Measurements from ENCODE around the gene BNIP5.

BNIP5 gene

GRCh38 chr6:36378243-36378920 is 41.7 kb upstream of the BNIP5 start:
- Histone ChIP-seq H4K20me1 (ENCODE audit: insufficient read depth, low read length) (no peaks in the 10 kb centered on the region), H3K27me3 (ENCODE audit: insufficient read depth, low read length, poor library complexity) (peaks cover 19% of the 10 kb centered on the region), H3K9ac (ENCODE audit: low read depth, low read length) (no peak overlapping the region), H3K4me1 (ENCODE audit: insufficient read depth, low read length) (no peaks in the 10 kb centered on the region), H3K4me3 (ENCODE audit: low read depth in 1 of 2, low read length in 2 of 2) (no peak overlapping the region), H3K79me2 (ENCODE audit: insufficient read depth, low read length) (no peaks in the 10 kb centered on the region), H3K9me3 (ENCODE audit: insufficient read depth, low read length, severe bottlenecking) (no peaks in the 10 kb centered on the region), H2AFZ (ENCODE audit: low read depth, low read length) (no peak overlapping the region), H3K36me3 (ENCODE audit: insufficient read depth, low read length) (no peaks in the 10 kb centered on the region), H3K4me2 (ENCODE audit: insufficient read depth, low read length) (no peak overlapping the region), H3K27ac (ENCODE audit: low read length) (no peak overlapping the region)
- ATAC-seq (ENCODE audit: insufficient read depth, low read depth) (no peak), DNase-seq (no peak)
- TF ChIP-seq CTCF (IDR thresholded peaks at IDR 0.05; ENCODE audit: borderline replicate concordance, extremely low read depth, low read length, poor library complexity, severe bottlenecking) (no peak), EZH2 (IDR thresholded peaks at IDR 0.05; ENCODE audit: borderline replicate concordance, low read depth, low read length, severe bottlenecking) (no peak)

- H3K4me3 ChIP-seq (ENCODE audit: low read depth in 1 of 2, low read length in 2 of 2), result no peak overlapping the region
- H3K27ac ChIP-seq (ENCODE audit: low read length), result no peak overlapping the region
- DNase-seq, result no peak
- H3K79me2 ChIP-seq (ENCODE audit: insufficient read depth, low read length), result no peaks in the 10 kb centered on the region
- no peak for ATAC-seq (ENCODE audit: insufficient read depth, low read depth)
- no peak for TF ChIP-seq CTCF (IDR thresholded peaks at IDR 0.05; ENCODE audit: borderline replicate concordance, extremely low read depth, low read length, poor library complexity, severe bottlenecking)
- no peak for TF ChIP-seq EZH2 (IDR thresholded peaks at IDR 0.05; ENCODE audit: borderline replicate concordance, low read depth, low read length, severe bottlenecking)
- no peaks in the 10 kb centered on the region for H3K9me3 ChIP-seq (ENCODE audit: insufficient read depth, low read length, severe bottlenecking)
- no peak overlapping the region for H2AFZ ChIP-seq (ENCODE audit: low read depth, low read length)
- no peaks in the 10 kb centered on the region for H3K4me1 ChIP-seq (ENCODE audit: insufficient read depth, low read length)
- H4K20me1 ChIP-seq (ENCODE audit: insufficient read depth, low read length), result no peaks in the 10 kb centered on the region
- H3K4me2 ChIP-seq (ENCODE audit: insufficient read depth, low read length), result no peak overlapping the region
- H3K27me3 ChIP-seq (ENCODE audit: insufficient read depth, low read length, poor library complexity), result peaks cover 17% of the 10 kb centered on the region
- H3K36me3 ChIP-seq (ENCODE audit: insufficient read depth, low read length), result no peaks in the 10 kb centered on the region
- H3K9ac ChIP-seq (ENCODE audit: low read depth, low read length), result no peak overlapping the region
Measured at GRCh38 chr6:36377594-36377993, 40.9 kb upstream of the BNIP5 start.

- no peaks in the 10 kb centered on the region for H3K79me2 ChIP-seq (ENCODE audit: insufficient read depth, low read length)
- H4K20me1 ChIP-seq (ENCODE audit: insufficient read depth, low read length), result no peaks in the 10 kb centered on the region
- TF ChIP-seq EZH2 (IDR thresholded peaks at IDR 0.05; ENCODE audit: borderline replicate concordance, low read depth, low read length, severe bottlenecking), result no peak
- no peak for TF ChIP-seq CTCF (IDR thresholded peaks at IDR 0.05; ENCODE audit: borderline replicate concordance, extremely low read depth, low read length, poor library complexity, severe bottlenecking)
- no peaks in the 10 kb centered on the region for H3K36me3 ChIP-seq (ENCODE audit: insufficient read depth, low read length)
- no peak overlapping the region for H3K27ac ChIP-seq (ENCODE audit: low read length)
- H2AFZ ChIP-seq (ENCODE audit: low read depth, low read length), result no peak overlapping the region
- H3K4me2 ChIP-seq (ENCODE audit: insufficient read depth, low read length), result no peak overlapping the region
- ATAC-seq (ENCODE audit: insufficient read depth, low read depth) (no peak), DNase-seq (no peak)
- H3K9me3 ChIP-seq (ENCODE audit: insufficient read depth, low read length, severe bottlenecking), result no peaks in the 10 kb centered on the region
- H3K27me3 ChIP-seq (ENCODE audit: insufficient read depth, low read length, poor library complexity), result peaks cover 13% of the 10 kb centered on the region
- no peak overlapping the region for H3K4me3 ChIP-seq (ENCODE audit: low read depth in 1 of 2, low read length in 2 of 2)
- no peaks in the 10 kb centered on the region for H3K4me1 ChIP-seq (ENCODE audit: insufficient read depth, low read length)
- no peak overlapping the region for H3K9ac ChIP-seq (ENCODE audit: low read depth, low read length)
Measured at GRCh38 chr6:36376742-36377141, 40.1 kb upstream of the BNIP5 start.
